GM12801 (cell line): ENCODE results near the gene SGCD.

Experiments
- CTCF ChIP-seq: IDR thresholded peaks from one replicate; pipeline ENCODE4 v1.5.1; 2011; ENCODE audit warnings: control low read depth; ENCODE audit not compliant: insufficient read length; ENCODE audit errors: extremely low read depth

SGCD gene

GRCh38 chr5:156624686-156625085 lies 297.7 kb downstream of the SGCD start:
- TF ChIP-seq CTCF, result no peak

GRCh38 chr5:156628421-156628820 lies 301.5 kb downstream of the SGCD start:
- no peak for TF ChIP-seq CTCF

DNA sequence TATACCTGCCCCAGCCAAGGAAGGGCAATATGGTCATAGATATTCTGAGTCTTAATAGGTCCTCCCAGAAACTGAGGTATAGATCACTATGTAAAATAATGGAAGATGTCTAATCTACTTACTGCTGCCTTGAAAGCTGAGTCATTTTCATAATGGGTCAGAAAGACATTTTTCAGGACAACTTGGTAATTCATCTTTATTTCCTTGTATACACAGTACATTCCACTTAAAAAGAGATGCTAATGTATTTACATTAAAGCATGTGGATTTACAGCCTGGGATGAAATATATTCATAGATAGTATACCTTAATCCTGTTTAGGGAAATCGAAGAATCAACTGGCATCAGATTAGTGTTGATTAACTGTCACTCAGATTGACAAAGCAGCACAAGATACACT lies 304.0 kb downstream of the SGCD start:
- no peak for TF ChIP-seq CTCF

GRCh38 chr5:156634301-156634700 lies 307.3 kb downstream of the SGCD start:
- no peak for TF ChIP-seq CTCF

GRCh38 chr5:156640691-156641241 lies 313.8 kb downstream of the SGCD start:
- no peak for TF ChIP-seq CTCF

DNA sequence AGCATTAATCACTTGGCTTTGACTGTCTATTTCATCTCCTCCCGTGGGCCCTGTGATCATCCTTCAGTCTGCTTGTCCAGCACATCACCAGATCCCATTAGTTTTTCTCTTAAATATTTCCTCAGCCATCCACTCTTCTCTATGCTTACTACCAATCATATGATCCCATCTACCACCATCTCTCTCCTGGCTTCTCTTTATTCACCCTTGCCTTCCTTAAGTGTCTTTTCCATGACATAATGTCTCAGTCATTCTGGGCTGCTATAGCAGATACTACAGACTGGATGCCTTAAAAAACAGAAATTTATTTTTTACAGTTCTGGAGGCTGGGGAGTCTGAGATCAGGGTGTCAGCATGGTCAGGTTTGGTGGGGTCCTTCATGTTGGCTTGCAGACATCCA lies 314.7 kb downstream of the SGCD start:
- no peak for TF ChIP-seq CTCF

DNA sequence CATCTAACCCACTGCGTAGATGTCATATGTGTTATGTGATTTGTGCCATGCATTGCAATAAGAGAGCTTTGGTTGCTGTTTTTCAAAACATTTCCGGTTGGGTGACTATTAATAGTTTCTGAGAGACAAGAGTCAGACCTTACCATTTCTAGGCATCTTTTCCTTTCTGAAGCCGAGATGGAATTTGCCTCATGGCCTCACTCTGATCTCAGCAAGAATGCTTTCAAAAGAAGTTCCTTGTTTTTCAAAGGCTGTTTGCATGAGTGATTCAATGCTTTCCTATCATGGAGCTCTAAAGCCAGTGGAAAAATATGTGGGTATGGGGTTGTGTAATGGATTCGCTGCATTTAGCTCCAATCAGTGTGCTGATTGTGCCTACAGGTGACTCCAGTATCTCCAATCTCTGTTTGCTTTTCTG lies 320.1 kb downstream of the SGCD start:
- no peak for TF ChIP-seq CTCF
